GM12878 (cell line): ENCODE results near the gene FAM20A. TPM values are rescaled to one million over a fixed set of nuclear protein-coding genes. Genes with fewer than 3 reads are reported as not detected.

Experiments used
- ATAC-seq: fragments of 200-7000 bp; cut with Tn5 transposase; 3 replicates; pipeline ENCODE4 v1.9.1; 2020; ENCODE audit warnings: mild to moderate bottlenecking, moderate library complexity
- BruUV-seq: library from RNA; stranded (reverse); fragments of 400-500 nt; replicated peaks from 2 replicates; lab custom pipeline; 2021; lab: Mats Ljungman, UMichigan
- CTCF ChIA-PET: fragments of 300-600 bp; sonication (Branson Sonifier 250); formaldehyde crosslinking; extraction: SDS; loops from one replicate; lab custom pipeline; 2021; ENCODE audit warnings: inconsistent platforms; lab: Yijun Ruan, JAX
- POLR2A ChIA-PET: fragments of 350-600 bp; formaldehyde crosslinking; extraction: SDS; loops from one replicate; lab custom pipeline; 2021; ENCODE audit warnings: inconsistent platforms; lab: Charles Lee
- RAD21 ChIA-PET: fragments of 300-600 bp; sonication (Branson Sonifier 250); formaldehyde crosslinking; loops from one replicate; lab custom pipeline; 2023; ENCODE audit warnings: antibody characterized with exemption; ENCODE audit not compliant: unreplicated experiment; lab: Charles Lee
- SMC1A ChIA-PET: fragments of 300-600 bp; sonication (Branson Sonifier 250); formaldehyde crosslinking; loops from one replicate; lab custom pipeline; 2023; ENCODE audit not compliant: unreplicated experiment, uncharacterized antibody; lab: Charles Lee
- DNase-seq: peaks from one replicate; pipeline ENCODE4 v3.0.0-alpha.2; 2011; ENCODE audit warnings: low read depth, low spot score
- FAIRE-seq: peaks from 3 replicates; lab custom pipeline; 2011; peaks lifted over from hg19 to GRCh38; lab: Jason Lieb, UNC
- H2AFZ ChIP-seq: 2 replicates; pipeline ENCODE4 v1.6.0; 2011; ENCODE audit warnings: low read depth, low read length, control low read depth; ENCODE audit not compliant: control insufficient read depth
- H3K27ac ChIP-seq: 2 replicates; pipeline ENCODE4 v1.5.1; 2011; ENCODE audit warnings: control low read depth; ENCODE audit not compliant: control insufficient read depth, insufficient read depth
- H3K27me3 ChIP-seq, 2 experiments: replicated peaks in 1 of 2; 2 replicates each; pipeline versions ENCODE4 v1.6.0 to v1.6.1; 2011; ENCODE audit warnings: low read length in 1 of 2; ENCODE audit not compliant: control insufficient read depth in 2 of 2, insufficient read depth in 2 of 2
- H3K36me3 ChIP-seq, 2 experiments: 2 replicates each; pipeline ENCODE4 v1.5.1; 2011; ENCODE audit warnings: low read length in 1 of 2; ENCODE audit not compliant: control insufficient read depth in 2 of 2, insufficient read depth in 2 of 2
- H3K4me1 ChIP-seq: 2 replicates; pipeline ENCODE4 v1.6.1; 2011; ENCODE audit warnings: mild to moderate bottlenecking, low read length, moderate library complexity, mixed read lengths; ENCODE audit not compliant: control insufficient read depth, insufficient read depth
- H3K4me2 ChIP-seq: 2 replicates; pipeline ENCODE4 v1.6.0; 2011; ENCODE audit warnings: control low read depth; ENCODE audit not compliant: control insufficient read depth, insufficient read depth
- H3K4me3 ChIP-seq: fragments of 200-600 bp; sonication (generic); 2 replicates; pipeline ENCODE4 v1.5.1; 2016
- H3K79me2 ChIP-seq: 2 replicates; pipeline ENCODE4 v1.6.0; 2011; ENCODE audit warnings: low read length; ENCODE audit not compliant: control insufficient read depth, insufficient read depth
- H3K9ac ChIP-seq: 2 replicates; pipeline ENCODE4 v1.8.0; 2011; ENCODE audit warnings: low read length, control low read depth, mixed read lengths; ENCODE audit not compliant: control insufficient read depth, insufficient read depth
- H3K9me3 ChIP-seq: replicated peaks from 3 replicates; pipeline ENCODE4 v1.5.1; 2011; ENCODE audit warnings: mild to moderate bottlenecking, low read length; ENCODE audit not compliant: control insufficient read depth, insufficient read depth
- H4K20me1 ChIP-seq: 2 replicates; pipeline ENCODE4 v1.6.0; 2011; ENCODE audit not compliant: control insufficient read depth, insufficient read depth
- BRCA1 ChIP-seq: IDR thresholded peaks from 2 replicates; pipeline ENCODE4 v1.6.1; 2011; ENCODE audit warnings: low read depth, low read length, improper control_type of control experiment
- CHD4 ChIP-seq: fragments of 200-600 bp; sonication (generic); IDR thresholded peaks from 2 replicates; pipeline ENCODE4 v1.6.1; 2016; ENCODE audit warnings: mild to moderate bottlenecking
- EP300 ChIP-seq, 2 experiments: fragments of 150-350 bp in 1 of 2; IDR thresholded peaks; 2 replicates each; pipeline ENCODE4 v1.6.1; 2011 to 2012; ENCODE audit warnings: low read depth in 2 of 2, low read length in 2 of 2, borderline replicate concordance in 1 of 2, improper control_type of control experiment in 1 of 2, inconsistent platforms in 1 of 2; ENCODE audit not compliant: control insufficient read depth in 1 of 2
- PAX5 ChIP-seq: IDR thresholded peaks from 2 replicates; pipeline ENCODE4 v1.6.1; 2011; ENCODE audit warnings: low read depth, low read length, borderline replicate concordance
- WGBS: methylation state at CpG from one replicate; pipeline ENCODE4 v1.1.6; 2016; ENCODE audit warnings: low lambda C conversion rate; ENCODE audit not compliant: insufficient replicate concordance, insufficient coverage; ENCODE audit errors: missing lambda C conversion rate; 5-methylcytosine and 5-hydroxymethylcytosine counted together
- in situ Hi-C: fragments of 300-500 bp; cut with MboI; formaldehyde crosslinking; loops from 9 replicates; pipeline ENCODE4 v1.14.3; 2018; ENCODE audit warnings: mixed read lengths
- intact Hi-C: fragments of 100-400 bp; cut with micrococcal nuclease; formaldehyde crosslinking; loops from one replicate; pipeline ENCODE4 v1.14.2; 2022; ENCODE audit not compliant: unreplicated experiment
- polyA plus RNA-seq, 11 experiments: library from polyadenylated mRNA; depleted of rRNA in 4 of 11; unstranded in 6 of 11; stranded (reverse) in 5 of 11; fragments of >200 nt; fragmentation: Nextera tagmentation in 4 of 11; fragmentation: Illumina TruSeq in 1 of 11; extraction: Ambion mirVana in 4 of 11; extraction: Trizol in 1 of 11; gene quantifications; 1 replicate in 1 of 11; 2 replicates in 10 of 11; pipeline versions ENCODE4 v1.2.1 to v1.2.3, GENCODE V29; 2011 to 2016; ENCODE audit warnings: inconsistent platforms in 2 of 11, missing spikeins in 2 of 11, low read depth in 1 of 11
- total RNA-seq, 4 experiments: library from RNA; depleted of rRNA in 3 of 4; stranded (reverse); fragments of >200 nt in 3 of 4; fragmentation: Illumina TruSeq in 1 of 4; extraction: Trizol in 1 of 4; gene quantifications; 2 replicates each; pipeline versions ENCODE4 v1.2.1 to v1.2.3, GENCODE V29; 2013 to 2021
- TF ChIP-seq, protein P1 (sequence below): IDR thresholded peaks from 2 replicates; pipeline ENCODE4 v1.6.1; 2011; ENCODE audit warnings: mild to moderate bottlenecking, low read depth, low read length, moderate library complexity; ENCODE audit not compliant: insufficient replicate concordance
- TF ChIP-seq, protein P2 (sequence below): IDR thresholded peaks from 2 replicates; pipeline ENCODE4 v1.6.1; 2011; ENCODE audit warnings: low read depth, mild to moderate bottlenecking, low read length, moderate library complexity, borderline replicate concordance; ENCODE audit errors: extremely low read depth
- TF ChIP-seq, protein P3 (sequence below): IDR thresholded peaks from 2 replicates; pipeline ENCODE4 v1.6.1; 2012; ENCODE audit warnings: low read depth, low read length, improper control_type of control experiment

Gene FAM20A
- total and polyA plus RNA-seq, 10 of the 15 experiments (the other 5 are each of a cell fraction or from before 2014, with no cell fraction given) = 0.13 TPM; not detected in 9

DNA sequence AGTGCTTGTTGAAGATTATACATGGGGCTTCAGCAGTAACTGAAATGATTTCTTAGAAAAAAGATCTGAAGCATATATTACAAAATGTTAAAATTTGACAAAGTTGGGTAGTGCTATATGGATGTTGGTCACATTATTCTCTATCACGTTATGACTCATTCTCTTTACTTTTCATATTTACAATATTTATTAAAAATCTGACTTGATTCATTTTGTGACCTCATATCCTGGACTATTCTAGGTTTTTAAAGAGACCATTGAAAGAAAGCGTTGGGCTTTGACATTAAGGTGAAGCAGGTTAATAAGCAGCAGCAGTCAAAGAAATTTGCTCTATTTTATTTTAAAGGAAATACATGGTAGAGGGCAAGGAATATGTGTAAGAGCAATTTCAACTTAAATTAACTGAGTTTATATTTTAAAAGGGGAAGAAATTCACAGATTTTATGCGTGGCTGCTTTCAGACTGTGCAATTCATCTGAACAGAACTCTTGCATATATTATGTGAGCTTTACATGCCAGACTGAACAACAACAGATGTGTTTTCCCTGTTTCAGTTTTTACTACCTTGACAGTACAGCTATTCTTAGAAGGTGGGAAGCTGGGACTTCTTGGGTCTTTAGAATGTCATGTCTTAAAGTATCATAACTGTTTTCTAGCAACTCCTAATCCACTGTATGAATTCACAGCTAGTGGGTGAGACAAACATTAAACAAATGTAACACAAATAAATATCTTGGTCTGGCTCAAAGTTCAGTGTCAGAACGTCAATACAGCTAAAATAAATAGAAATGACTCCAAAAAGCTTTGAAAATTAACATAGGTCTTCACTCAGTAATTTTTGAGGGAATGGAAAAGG is 10.4 kb upstream of the FAM20A start:
- Histone ChIP-seq H3K9ac (no peak overlapping the region), H3K27ac (no peak overlapping the region), H3K9me3 (no peaks in the 10 kb centered on the region; the same call in 2 of the 3 replicates), H2AFZ (no peak overlapping the region), H3K79me2 (no peaks in the 10 kb centered on the region)
- CTCF ChIA-PET = interaction anchor here (0.6 to 1.0 kb wide), 3 partner anchors 13 to 451 kb away, joined by 3 to 4 read pairs (median 3); no protein-coding TSS in a partner anchor
- POLR2A ChIA-PET = no interaction called here
- DNase-seq = no peak
- intact Hi-C loops = no loop called here
- ATAC-seq = no peak
- SMC1A ChIA-PET = interaction anchor here (0.9 to 1.2 kb wide), 2 partner anchors 15 to 144 kb away, joined by 3 to 4 read pairs; no protein-coding TSS in a partner anchor
- TF ChIP-seq, protein P1, sequence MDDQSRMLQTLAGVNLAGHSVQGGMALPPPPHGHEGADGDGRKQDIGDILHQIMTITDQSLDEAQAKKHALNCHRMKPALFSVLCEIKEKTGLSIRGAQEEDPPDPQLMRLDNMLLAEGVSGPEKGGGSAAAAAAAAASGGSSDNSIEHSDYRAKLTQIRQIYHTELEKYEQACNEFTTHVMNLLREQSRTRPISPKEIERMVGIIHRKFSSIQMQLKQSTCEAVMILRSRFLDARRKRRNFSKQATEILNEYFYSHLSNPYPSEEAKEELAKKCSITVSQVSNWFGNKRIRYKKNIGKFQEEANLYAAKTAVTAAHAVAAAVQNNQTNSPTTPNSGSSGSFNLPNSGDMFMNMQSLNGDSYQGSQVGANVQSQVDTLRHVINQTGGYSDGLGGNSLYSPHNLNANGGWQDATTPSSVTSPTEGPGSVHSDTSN = no peak
- TF ChIP-seq, protein P2, sequence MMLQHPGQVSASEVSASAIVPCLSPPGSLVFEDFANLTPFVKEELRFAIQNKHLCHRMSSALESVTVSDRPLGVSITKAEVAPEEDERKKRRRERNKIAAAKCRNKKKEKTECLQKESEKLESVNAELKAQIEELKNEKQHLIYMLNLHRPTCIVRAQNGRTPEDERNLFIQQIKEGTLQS = no peak
- no peak for TF ChIP-seq BRCA1
- TF ChIP-seq PAX5 = no peak
- TF ChIP-seq CHD4 = no peak
- TF ChIP-seq, protein P3, sequence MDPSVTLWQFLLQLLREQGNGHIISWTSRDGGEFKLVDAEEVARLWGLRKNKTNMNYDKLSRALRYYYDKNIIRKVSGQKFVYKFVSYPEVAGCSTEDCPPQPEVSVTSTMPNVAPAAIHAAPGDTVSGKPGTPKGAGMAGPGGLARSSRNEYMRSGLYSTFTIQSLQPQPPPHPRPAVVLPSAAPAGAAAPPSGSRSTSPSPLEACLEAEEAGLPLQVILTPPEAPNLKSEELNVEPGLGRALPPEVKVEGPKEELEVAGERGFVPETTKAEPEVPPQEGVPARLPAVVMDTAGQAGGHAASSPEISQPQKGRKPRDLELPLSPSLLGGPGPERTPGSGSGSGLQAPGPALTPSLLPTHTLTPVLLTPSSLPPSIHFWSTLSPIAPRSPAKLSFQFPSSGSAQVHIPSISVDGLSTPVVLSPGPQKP = no peak
- TF ChIP-seq EP300 (IDR thresholded peaks at IDR 0.05; ENCODE audit: borderline replicate concordance in 1 of 2, control insufficient read depth in 1 of 2, low read depth in 2 of 2, low read length in 2 of 2) = no peak
- TF ChIP-seq, all 136 proteins: peak for 0
- RAD21 ChIA-PET = interaction anchor here (0.5 kb wide), 1 partner anchor 922 kb away, joined by 3 read pairs; no protein-coding TSS in a partner anchor
- no peaks in the 10 kb centered on the region for H3K4me1 ChIP-seq
- H3K4me3 ChIP-seq = no peak overlapping the region
- BruUV-seq = no TSS peak
- no peaks in the 10 kb centered on the region for H4K20me1 ChIP-seq
- H3K36me3 ChIP-seq = no peaks in the 10 kb centered on the region
- WGBS = under 1% methylated on average over 4 of the region's 4 CpGs
- in situ Hi-C loops = no loop called here
- no peaks in the 10 kb centered on the region for H3K27me3 ChIP-seq
- FAIRE-seq = no peak
- H3K4me2 ChIP-seq = no peak overlapping the region
